HG03558 (cell line): ENCODE measurements around the gene SLC39A7.

Experiments
- ATAC-seq: cut with Tn5 transposase; IDR thresholded peaks from one replicate; pipeline ENCODE4 v1.9.1; 2021; ENCODE audit warnings: moderate number of reproducible peaks; ENCODE audit not compliant: unreplicated experiment; ENCODE audit errors: extremely low read depth

Gene SLC39A7

GRCh38 chr6:33200219-33201146 lies at the start of gene SLC39A7, which contains the start of gene RXRB:
Gene SLC39A7, plus strand, starts transcription at chr6:33200867. Its CDS starts 379 bp downstream, at chr6:33201246.
Gene RXRB, minus strand, starts transcription at chr6:33200665. Its CDS starts 189 bp downstream, at chr6:33200476.
- no peak for ATAC-seq

GRCh38 chr6:33151050-33151449 lies 49.6 kb upstream of the SLC39A7 start:
- ATAC-seq = no peak

GRCh38 chr6:33154349-33154748 lies 46.3 kb upstream of the SLC39A7 start:
- ATAC-seq = no peak

- no peak for ATAC-seq
Observed at GRCh38 chr6:33156561-33156960, 44.1 kb upstream of the SLC39A7 start.

- ATAC-seq = no peak
Observed at GRCh38 chr6:33156964-33157363, 43.7 kb upstream of the SLC39A7 start.

- no peak for ATAC-seq
Observed at GRCh38 chr6:33160096-33160495, 40.6 kb upstream of the SLC39A7 start.

- no peak for ATAC-seq
Observed at GRCh38 chr6:33160728-33161344, 39.8 kb upstream of the SLC39A7 start.

GRCh38 chr6:33161354-33162331 lies 39.0 kb upstream of the SLC39A7 start:
- no peak for ATAC-seq

GRCh38 chr6:33163540-33163939 lies 37.1 kb upstream of the SLC39A7 start:
- no peak for ATAC-seq

GRCh38 chr6:33164176-33164575 lies 36.5 kb upstream of the SLC39A7 start:
- ATAC-seq = no peak

- ATAC-seq = no peak
Observed at GRCh38 chr6:33164665-33165373, 35.8 kb upstream of the SLC39A7 start.

GRCh38 chr6:33165581-33166258 lies 34.9 kb upstream of the SLC39A7 start:
- no peak for ATAC-seq

GRCh38 chr6:33166363-33166762 lies 34.3 kb upstream of the SLC39A7 start:
- no peak for ATAC-seq

GRCh38 chr6:33166811-33167210 lies 33.9 kb upstream of the SLC39A7 start:
- no peak for ATAC-seq

- no peak for ATAC-seq
Observed at GRCh38 chr6:33167374-33168283, 33.0 kb upstream of the SLC39A7 start.

GRCh38 chr6:33168284-33168601 lies 32.4 kb upstream of the SLC39A7 start:
- ATAC-seq = no peak

- ATAC-seq = no peak
Observed at GRCh38 chr6:33168639-33169038, 32.0 kb upstream of the SLC39A7 start.
